Left lobe of liver (tissue), 2 donors: ENCODE data around the gene DDX49. TPM values are rescaled to one million over a fixed set of nuclear protein-coding genes. Genes with fewer than 3 reads are reported as not detected.
"Not testable (repeated sequence)": the region's sequence is repeated elsewhere in the genome, so short reads cannot be mapped to it uniquely, and the experiment has no call there.

ENCODE experiments used
- ATAC-seq: fragments of 200-7000 bp; cut with Tn5 transposase; one replicate; pipeline ENCODE4 v1.9.1; 2020; ENCODE audit warnings: mild to moderate bottlenecking, moderate library complexity
- DNase-seq: peaks from one replicate; pipeline ENCODE4 v3.0.0-alpha.2; 2020; ENCODE audit warnings: low spot score
- total RNA-seq: library from RNA; stranded (reverse); gene quantifications from one replicate; pipeline ENCODE4 v1.2.1, GENCODE V29; 2021
- donor health status: DM: no; HTN: no; CAD: no; lungs with moderate emphysema.
- donor health status: DM: no; HTN: yes; CAD: no.

Gene DDX49
- total RNA-seq, 1 donor from 2014 or later: 18.9 TPM

- ATAC-seq: peak; percentile 10
- DNase-seq: no peak
Measured at GRCh38 chr19:18939922-18940768, 20.6 kb downstream of the DDX49 start.

- DNase-seq (peak; percentile 78), ATAC-seq (peak; percentile 95)
Measured at GRCh38 chr19:18940769-18941627, 21.5 kb downstream of the DDX49 start, which contains the start of gene HOMER3. HOMER3 (minus strand) TSS chr19:18941217; CDS start chr19:18938982, 2,235 bp downstream.

GRCh38 chr19:18941628-18942354, 22.3 kb downstream of the DDX49 start:
- no peak for DNase-seq
- no peak for ATAC-seq

GRCh38 chr19:18942692-18943091, 23.2 kb downstream of the DDX49 start:
- DNase-seq: no peak
- no peak for ATAC-seq

GRCh38 chr19:18943465-18943864, 23.9 kb downstream of the DDX49 start:
- DNase-seq: no peak
- no peak for ATAC-seq

GRCh38 chr19:18945297-18945696, 25.8 kb downstream of the DDX49 start:
- DNase-seq (no peak), ATAC-seq (no peak)

- DNase-seq (no peak), ATAC-seq (no peak)
Measured at GRCh38 chr19:18946335-18946734, 26.8 kb downstream of the DDX49 start.

- no peak for ATAC-seq
Measured at GRCh38 chr19:18946918-18947317, 27.4 kb downstream of the DDX49 start.

GRCh38 chr19:18948075-18948975, 28.8 kb downstream of the DDX49 start:
- DNase-seq (no peak), ATAC-seq (no peak)

More at GRCh38 chr19:18946918-18947317, 27.4 kb downstream of the DDX49 start:
- no peak for DNase-seq

GRCh38 chr19:18948976-18949356, 29.5 kb downstream of the DDX49 start:
- DNase-seq (no peak), ATAC-seq (no peak)

- ATAC-seq: no peak
- no peak for DNase-seq
Measured at GRCh38 chr19:18949858-18950257, 30.3 kb downstream of the DDX49 start.

- no peak for ATAC-seq
- no peak for DNase-seq
Measured at GRCh38 chr19:18951721-18952281, 32.3 kb downstream of the DDX49 start.

- not testable (repeated sequence) for DNase-seq, ATAC-seq
Measured at GRCh38 chr19:18952364-18953003, 33.0 kb downstream of the DDX49 start.

- DNase-seq: no peak
- ATAC-seq: no peak
Measured at GRCh38 chr19:18954094-18954493, 34.6 kb downstream of the DDX49 start.

- no peak for DNase-seq
- no peak for ATAC-seq
Measured at GRCh38 chr19:18955042-18955441, 35.5 kb downstream of the DDX49 start.

- ATAC-seq (no peak), DNase-seq (no peak)
Measured at GRCh38 chr19:18960370-18960769, 40.9 kb downstream of the DDX49 start.

GRCh38 chr19:18961767-18962620, 42.5 kb downstream of the DDX49 start:
- no peak for ATAC-seq
- no peak for DNase-seq

- DNase-seq: no peak
- no peak for ATAC-seq
Measured at GRCh38 chr19:18964121-18964520, 44.6 kb downstream of the DDX49 start.
